ENCODE measurements around the gene ATP1A1.

GRCh38 chr1:116412898-116413297 is 39.9 kb downstream of the ATP1A1 start:
- TF ChIP-seq CTCF (conservative IDR thresholded peaks at IDR 0.05 in 1 of 2, IDR thresholded peaks at IDR 0.05 in 1 of 2; ENCODE audit: low read depth in 1 of 2, low read length in 2 of 2) (no peak), EZH2 (IDR thresholded peaks at IDR 0.05; ENCODE audit: low read length, missing control alignments) (no peak)
